ENCODE measurements around the gene NRG4.
A peak's percentile ranks its signal among the peaks of the same experiment; 100 is the strongest.
"Not testable (repeated sequence)": the region's sequence is repeated elsewhere in the genome, so short reads cannot be mapped to it uniquely, and the experiment has no call there.

Gene NRG4

GRCh38 chr15:75924576-75924975, 87.6 kb downstream of the NRG4 start:
- DNase-seq, result no peak

- no peak for DNase-seq
Observed at GRCh38 chr15:75923756-75924155, 88.5 kb downstream of the NRG4 start.

- DNase-seq, result no peak
Observed at GRCh38 chr15:75921732-75922703, 90.2 kb downstream of the NRG4 start.

GRCh38 chr15:75920079-75920478, 92.1 kb downstream of the NRG4 start:
- no peak for DNase-seq

- DNase-seq, result no peak
Observed at GRCh38 chr15:75918135-75918534, 94.1 kb downstream of the NRG4 start.

GRCh38 chr15:75916978-75917377, 95.2 kb downstream of the NRG4 start:
- DNase-seq, result no peak

GRCh38 chr15:75910355-75910754, 101.9 kb downstream of the NRG4 start:
- not testable (repeated sequence) for DNase-seq

GRCh38 chr15:75905231-75905630, 107.0 kb downstream of the NRG4 start:
- no peak for DNase-seq

GRCh38 chr15:75903331-75904239, 108.6 kb downstream of the NRG4 start, which contains the start of gene FBXO22:
TSS of gene FBXO22 (plus strand) at chr15:75903878. CDS start at chr15:75903964, 86 bp downstream.
- DNase-seq, result peak; percentile 82

GRCh38 chr15:75902129-75902557, 110.1 kb downstream of the NRG4 start:
- no peak for DNase-seq

GRCh38 chr15:75900577-75900976, 111.6 kb downstream of the NRG4 start:
- DNase-seq, result no peak

GRCh38 chr15:75895731-75896130, 116.5 kb downstream of the NRG4 start:
- no peak for DNase-seq

GRCh38 chr15:75891895-75892294, 120.3 kb downstream of the NRG4 start:
- no peak for DNase-seq

All from activated CD4-positive, alpha-beta T cell treated with anti-CD3 and anti-CD28 coated beads for 1 hour (primary cell).